GM19328 (cell line): Measurements from ENCODE around the gene NRCAM.
A peak's percentile ranks its signal among the peaks of the same experiment; 100 is the strongest.

Experiments
- ATAC-seq: cut with Tn5 transposase; IDR thresholded peaks from one replicate; pipeline ENCODE4 v1.9.1; 2021; ENCODE audit warnings: mild to moderate bottlenecking, moderate library complexity; ENCODE audit not compliant: unreplicated experiment

The NRCAM gene

DNA sequence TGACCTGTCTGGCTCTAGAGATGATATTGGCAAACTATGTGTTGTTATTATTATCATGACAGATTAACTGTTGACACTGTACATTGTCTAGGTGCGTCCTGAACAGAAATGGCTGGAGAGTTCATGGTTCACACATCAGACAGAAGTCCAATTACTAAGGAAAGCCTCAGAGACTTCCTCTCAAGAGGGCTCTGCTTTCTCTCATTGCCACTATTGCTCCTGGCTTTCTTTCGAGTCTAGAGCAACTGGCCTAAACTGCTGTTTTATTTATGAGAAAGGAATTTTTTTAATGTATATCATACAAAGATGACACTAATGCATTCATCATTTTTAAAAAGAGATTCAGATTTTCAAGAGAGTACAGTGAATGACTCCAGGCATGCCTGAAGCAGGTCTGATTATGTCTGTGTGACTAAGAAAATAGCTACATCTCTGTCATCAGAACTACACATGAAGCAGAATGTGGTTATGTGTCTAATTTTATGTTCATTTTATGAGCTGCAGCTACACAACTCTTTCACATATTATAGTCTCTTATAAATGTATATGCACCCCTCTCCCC, 30.4 kb downstream of the NRCAM start:
- no peak for ATAC-seq

DNA sequence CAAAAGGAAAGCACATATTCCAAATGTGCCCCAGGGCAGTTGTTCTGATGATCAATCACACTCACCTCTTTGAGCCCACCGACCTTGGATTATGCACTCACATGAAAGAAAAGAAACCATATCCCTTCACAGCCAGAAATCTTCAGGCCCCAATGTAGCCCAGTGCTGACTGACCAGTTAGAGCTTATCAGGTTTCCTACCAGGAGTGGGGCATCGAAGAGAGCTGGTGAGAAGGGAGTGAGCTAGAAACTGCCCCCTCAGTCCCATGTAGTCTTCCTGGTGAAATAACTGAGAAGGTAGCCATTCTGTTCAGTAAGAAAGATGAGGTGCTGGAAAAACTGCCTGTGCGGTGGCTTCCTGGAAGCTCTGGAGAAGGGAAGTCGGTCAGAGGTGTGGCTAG, 32.2 kb downstream of the NRCAM start:
- ATAC-seq = no peak

DNA sequence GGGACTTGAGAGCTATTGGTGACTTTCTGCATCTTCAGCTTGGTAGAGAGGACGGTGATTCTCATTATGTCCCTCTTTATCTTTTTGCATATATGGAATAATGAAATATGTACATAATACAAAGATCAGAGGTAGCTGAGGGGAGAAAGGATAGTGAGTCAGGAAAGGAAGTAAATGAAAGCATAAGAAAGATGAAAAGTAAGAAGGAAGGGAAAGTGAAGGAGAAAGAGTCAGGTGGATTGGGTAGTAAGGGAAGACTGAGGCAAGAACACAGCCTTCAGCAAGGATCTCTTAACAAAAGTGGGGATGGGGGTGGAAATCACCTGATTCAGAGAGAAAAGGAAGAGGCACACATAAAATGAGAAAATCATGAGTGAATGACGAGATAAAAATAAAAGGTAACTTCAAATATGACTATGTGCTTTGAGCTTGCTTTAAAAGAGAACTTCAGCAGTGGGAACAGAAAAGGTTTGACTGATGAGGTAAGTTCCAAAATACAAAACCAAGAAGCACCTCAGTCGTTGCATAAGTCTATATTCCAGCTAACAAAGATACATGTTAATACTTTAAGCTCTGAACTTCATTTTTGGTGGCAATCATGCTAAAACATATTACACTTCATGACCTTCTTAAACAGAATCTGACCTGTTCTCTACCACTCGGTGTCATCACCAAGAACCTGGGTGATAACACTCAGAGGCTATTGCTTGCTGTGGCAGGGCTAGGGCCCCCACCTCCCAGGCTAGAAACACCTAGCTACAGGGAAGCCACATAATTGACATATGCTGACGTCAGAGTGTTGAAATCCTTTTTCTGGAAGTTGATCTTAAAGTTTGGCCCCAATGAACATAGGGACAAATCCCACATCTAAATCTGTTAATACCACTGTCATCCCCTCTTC, 32.9 kb downstream of the NRCAM start:
- ATAC-seq = no peak

DNA sequence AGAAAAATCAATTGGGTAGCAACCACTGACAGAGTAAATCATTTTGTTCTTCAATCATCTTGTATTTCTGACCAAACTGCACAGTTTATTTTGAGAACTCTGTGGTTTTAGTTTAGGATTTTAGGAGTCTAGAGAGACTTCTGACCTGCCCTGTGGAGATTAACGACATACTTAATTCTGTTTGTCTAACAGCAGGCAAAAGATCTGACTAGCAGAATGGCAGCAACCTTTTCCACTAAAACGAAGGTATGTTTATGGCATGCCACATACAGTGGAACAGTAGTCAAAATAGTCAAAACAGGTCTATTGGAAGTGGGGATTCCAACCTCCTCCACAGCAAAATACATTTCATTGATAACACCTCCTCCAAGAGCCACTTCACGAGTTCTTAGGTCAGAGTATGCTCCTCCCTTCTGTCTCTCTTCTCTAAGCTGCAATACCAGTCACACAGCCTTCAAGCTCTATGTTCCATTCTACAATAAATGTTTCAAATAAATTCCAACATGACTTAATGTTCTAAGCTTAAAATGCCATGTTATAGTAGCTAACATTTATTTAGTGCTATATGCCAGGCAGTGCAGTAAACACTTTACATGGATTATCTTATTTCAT, 34.4 kb downstream of the NRCAM start:
- no peak for ATAC-seq

DNA sequence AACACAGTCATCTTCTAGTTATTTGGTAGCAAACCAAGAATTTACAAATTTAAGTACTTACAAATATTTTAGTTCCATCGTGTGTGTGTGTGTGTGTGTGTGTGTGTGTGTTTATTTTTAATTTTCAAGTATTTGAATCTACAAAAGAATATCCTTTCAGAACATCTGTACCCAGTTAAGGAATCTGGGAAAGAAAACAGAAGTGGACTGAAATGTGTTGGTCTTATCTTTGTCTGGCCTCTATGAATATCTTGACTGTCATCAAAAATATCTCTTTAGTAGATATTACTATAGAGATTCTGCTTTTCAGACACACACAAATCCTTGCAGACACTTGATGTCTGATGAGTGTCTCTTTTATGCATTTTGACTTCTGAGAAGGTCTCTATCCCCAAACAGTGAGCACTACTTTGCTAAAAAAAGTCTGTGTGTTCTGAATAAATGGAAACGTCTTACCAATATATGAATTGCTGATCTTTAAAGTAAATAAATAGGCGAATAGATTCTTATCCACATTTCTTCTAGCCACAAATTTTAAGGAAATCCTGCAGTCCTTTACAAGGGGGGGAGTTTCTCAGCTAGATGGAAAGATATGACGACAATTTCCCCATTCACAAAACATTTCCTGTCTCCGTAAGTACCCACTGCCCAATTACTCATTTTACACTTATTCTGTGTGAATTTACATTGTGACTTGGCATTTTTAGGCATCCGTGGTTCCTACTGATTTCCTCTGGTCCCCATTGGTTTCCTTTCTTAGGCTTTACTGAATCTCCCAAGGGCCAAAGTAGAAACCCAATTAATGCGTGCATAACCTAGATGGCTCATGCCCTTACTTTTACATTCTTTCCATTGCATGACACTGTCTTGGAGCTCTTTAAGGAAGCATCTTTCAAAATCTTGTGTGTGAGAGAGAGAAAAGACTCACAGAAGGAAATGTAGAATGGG, 36.0 kb downstream of the NRCAM start:
- no peak for ATAC-seq

DNA sequence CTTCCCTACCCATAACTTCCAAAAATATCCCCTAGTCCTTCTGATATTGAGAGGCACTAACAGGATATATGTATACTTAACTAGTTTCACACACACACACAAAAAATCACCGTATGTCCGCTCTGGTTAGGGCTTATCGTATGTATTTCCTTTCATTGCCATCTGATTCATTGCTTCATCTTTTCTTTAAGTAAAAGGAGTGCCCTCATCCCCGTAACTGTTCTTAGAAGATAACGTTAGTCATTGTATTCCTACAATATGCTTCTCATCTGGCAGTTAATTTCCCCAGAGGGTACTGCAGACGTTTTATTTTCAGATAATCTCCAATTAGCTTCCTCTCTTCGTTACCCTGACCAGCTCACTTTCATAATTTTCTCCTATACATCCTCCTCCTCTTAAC, 37.3 kb downstream of the NRCAM start:
- no peak for ATAC-seq

DNA sequence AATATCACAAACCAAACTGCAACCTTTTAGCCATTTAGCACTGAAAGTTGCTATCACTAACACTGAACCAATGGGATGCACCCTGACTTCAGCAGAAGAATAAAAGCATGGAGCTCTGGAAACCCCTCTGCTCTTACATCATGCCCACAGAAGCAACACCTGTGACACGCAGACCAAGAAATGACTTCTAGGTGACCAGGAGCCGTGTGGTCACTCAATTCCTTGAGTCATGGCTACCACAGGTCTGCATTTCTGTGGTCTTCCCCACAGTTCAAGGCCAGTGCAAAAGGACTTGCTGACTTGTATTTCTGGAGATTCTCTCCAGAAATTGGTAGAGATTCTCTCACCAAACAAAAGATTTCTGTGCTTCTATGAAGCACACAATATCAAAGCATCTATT, 38.3 kb downstream of the NRCAM start:
- no peak for ATAC-seq

DNA sequence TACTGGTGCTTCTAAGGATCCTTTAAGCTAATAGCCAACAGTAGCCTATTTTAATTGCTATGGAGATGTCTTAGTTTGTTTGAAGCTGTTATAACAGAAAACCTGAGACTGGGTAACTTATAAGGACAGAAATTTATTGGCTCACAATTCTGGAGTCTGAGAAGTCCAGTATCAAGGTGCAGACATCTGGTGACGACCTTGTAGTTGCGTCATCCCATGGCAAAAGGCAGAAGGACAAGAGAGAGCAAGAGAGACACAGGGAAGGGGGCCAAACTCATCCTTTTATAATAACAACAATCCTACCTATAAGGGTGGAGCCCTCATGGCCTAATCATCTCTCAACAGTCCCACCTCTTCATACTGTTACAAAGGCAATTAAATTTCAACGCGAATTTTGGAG, 39.1 kb downstream of the NRCAM start:
- ATAC-seq = no peak

DNA sequence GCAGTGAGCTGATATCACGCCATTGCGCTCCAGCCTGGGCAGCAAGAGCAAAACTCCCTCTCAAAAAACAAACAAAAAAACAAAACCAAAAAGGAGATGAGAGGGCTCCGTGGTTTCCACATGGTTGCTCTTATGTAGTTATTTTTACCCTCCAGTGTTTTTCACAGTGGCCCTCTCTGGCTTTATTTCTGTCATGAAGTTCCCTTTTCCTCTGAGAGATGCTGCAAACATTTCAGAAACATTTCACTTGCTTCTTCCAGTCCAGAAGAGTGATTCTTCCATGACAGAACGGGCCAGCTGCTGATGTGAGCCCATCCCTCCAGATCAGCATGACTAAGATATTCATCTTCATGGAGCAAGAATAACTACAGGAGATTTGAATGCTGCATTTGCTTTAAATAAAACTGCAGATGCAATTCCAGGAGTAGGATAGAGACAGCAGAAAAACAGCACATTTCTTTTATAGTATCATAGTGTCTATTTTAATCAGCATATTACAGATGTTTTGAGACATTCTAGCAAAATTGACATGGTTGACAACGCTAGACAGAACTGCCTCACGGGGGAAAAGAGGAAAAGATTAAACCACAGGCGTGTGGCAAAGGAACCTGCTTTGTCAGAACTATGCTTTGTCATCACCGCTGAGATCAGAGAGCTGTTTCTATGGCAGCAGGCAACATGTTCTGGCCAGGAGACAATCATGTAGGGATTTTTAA, 40.3 kb downstream of the NRCAM start:
- peak; percentile 84 for ATAC-seq

DNA sequence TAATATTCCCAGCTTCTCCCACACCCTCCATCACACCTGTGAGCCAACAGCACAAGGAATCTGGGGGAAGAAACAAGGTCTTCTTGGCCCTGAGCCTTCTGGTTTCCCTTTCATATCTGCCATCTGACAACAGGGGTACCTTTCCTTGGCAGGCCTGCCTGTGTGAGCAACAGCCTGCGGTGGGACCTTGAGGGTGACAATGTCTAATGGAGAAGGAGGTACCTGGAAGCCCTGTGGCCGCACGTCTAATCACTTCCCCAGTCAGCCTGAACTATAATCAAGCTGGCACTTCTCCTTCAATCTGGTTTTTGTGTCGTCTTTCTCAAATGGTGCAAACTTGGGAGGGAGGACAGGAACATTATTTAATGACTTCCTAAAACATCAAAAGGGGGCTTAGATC, 41.2 kb downstream of the NRCAM start:
- no peak for ATAC-seq

DNA sequence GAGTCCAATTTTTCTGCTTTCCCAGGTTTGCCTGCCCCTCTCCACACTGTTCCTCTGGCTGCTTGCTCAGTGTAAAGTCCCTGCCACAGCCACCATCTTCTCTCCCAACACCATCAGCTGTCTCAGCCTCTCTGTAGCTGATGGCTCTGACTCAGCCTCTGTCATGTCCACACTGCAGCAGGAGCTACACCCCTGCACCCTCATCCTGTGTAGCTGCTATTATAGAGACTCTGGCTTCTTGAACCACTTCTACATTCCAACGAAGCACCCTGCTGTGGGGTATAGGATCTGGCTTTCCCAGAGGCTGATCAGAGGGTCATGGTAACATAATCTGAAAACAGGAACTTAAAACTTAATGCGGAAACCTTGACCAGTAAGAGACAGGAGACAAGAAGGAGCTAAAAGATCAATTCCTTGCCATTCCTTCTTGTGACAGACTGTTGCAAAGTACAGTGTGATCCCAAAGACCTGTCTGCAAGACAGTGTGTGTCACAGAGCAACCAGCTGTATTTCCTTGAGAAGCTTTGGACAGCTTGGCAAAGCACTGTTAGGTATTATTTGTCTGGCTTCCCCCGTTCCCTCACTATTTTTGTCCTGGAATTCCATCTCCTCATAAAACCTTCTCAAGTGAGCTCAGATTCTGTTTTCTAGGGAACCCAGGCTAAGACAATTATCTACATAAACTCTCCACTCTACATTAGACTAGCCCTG, 42.3 kb downstream of the NRCAM start:
- no peak for ATAC-seq

DNA sequence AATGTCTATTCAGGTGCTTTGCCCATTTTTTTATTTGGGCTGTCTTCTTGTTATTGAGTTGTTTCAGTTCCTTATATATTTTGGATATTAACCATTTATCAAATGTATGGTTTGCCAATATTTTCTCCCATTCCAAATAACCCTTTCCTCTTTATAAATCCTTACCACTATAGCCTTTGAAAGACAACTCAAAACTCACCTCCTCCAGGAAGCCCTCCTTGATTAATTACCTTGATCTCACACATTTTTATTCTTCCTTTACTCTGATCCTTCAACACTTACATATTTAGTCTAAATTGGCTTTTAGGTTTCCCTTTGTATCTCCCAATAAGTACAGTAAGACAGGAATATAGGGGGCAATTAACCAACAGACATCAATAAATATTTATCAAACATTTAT, 42.9 kb downstream of the NRCAM start:
- no peak for ATAC-seq

DNA sequence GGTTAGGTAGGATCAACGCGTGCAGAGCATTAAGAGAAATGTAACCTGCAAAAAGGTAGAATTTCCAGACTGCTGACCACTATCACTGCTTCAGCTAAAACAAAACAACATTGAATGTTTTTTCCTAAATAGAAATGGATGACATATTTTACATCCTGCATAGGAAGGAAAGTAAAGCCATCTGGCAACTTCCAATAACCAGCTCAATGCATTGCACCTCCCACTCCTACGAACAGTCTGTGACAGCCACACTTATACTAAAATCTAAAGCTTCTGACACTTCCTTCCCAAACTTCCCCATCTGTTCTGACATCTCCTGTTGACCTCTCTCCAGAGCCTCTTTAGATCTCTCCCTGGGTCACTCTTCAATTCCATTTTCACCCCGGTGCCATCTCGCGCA, 47.1 kb downstream of the NRCAM start:
- ATAC-seq = no peak

DNA sequence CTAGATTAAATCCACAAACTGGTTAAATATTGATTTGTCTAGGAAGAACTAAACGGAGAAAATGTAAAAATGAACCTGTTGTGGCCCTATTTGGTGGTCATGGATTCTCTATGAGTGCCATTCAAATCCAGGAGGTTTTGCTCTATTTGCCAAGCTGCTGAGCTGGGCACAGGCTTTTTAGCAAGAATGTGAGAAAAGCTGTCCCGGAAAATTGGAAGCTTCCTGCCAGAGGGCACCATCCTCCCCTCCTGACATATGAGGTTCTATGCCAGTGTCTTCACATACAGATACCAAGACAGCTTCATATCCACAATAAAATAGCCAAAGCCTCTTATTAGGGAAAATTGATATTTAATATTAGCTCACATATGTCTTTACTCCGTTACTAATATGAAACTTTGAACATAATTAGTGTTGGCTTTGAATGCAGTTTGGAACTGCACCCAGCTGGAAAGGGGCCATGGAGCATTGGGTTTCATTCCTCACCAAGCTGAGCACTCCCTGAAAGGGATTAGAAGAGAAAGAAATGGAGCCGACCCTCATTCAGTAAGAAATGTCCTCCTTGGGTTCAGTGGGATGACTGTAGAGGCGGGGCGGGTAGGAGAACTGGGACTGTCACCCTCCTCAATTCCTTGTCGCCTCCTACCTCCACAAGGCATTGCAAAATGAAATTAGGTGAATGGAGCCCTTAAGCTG, 47.8 kb downstream of the NRCAM start:
- no peak for ATAC-seq

DNA sequence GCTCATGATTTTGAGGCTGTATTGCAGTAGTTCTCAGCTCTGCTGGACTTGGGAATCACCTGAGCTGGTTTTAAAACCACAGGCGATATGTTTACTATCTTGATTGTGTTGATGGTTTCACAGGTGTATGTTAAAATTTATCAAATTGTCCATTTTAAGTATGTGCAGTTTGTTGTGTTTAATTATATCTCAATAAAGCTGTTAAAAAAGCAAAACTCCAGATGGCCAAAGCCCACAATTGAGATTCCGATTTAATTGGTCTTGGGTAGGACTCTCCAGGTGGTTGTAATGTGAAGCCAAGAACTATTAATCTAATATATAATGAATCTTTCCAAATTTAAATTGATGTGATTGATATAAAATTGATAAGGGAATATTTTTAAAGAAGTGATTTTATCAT, 48.6 kb downstream of the NRCAM start:
- no peak for ATAC-seq

DNA sequence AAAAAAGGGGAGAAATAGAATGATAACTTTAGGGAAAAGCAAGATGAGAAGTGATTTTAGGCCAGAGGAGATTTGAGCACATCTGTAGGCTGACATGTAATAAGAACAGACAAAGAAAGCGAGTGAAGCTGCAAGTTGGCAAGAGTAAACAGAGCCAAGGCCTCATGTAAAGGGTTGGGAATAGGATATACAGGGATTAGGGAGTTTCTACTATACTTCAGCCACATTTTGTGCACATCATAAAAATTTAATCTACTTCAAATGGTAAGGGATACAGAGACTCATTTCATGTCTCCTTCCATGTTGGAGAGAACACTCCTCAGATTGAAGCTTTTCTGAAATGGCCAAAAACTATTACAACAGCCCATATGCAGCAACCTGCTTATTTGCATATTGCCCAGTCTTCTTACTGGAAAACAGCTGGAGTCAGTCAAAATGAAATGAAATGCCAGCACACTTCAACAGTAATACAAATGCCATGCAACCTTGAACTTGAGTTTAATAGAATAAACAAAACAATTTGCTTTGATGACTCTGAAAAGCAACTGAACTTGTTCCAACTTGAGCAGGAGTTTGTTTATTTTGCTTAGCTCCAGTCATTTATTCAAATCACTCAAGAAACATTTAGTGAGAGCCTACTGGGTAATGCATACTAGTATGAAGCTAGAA, 49.9 kb downstream of the NRCAM start:
- ATAC-seq = no peak

DNA sequence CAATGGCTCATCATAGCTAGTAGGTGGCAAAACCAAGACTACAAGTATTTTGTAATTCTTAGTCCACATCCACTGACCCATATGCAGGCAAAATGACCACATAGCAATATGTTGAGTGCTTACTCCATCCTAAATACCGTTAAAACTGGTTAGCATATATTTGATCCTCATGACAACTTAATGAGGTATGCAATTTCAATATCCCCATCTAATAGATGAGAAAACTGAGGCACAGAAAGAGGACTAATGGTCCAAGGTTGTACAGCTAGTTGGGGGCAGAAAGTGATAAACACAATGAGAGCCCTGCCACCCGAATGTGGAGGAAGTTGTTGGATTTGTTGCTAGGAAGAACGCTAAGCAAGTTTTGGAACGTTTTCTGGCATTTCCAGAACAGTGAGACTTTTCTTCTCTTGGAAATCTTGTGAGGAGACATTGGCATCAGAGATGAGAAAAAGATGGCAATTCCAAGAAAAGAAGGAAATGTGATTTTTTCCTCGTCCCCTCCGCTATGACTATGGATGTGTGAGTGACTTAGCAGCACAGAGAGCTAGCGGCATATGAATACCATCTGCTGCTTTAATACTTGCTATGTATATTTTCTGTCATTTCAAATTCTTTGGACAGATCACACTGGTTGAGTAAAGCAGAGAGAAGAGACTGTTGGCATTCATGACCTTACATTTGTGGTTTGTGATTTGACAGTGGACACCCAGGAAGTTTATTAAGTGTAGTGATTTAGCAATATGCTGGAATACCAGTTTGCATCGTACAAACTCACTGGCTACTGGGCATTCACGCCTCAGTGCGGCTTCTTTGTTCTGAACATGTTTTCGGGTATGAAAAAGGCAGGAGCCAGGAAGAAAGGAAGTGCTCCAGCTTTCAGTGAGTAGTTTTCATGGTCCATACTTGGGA, 51.5 kb downstream of the NRCAM start:
- no peak for ATAC-seq
